Measurements from ENCODE around the gene MARK1. TPM values are rescaled to one million over a fixed set of nuclear protein-coding genes. Genes with fewer than 3 reads are reported as not detected.
"Not testable (repeated sequence)": the region's sequence is repeated elsewhere in the genome, so short reads cannot be mapped to it uniquely, and the experiment has no call there.

Gene MARK1
- total RNA-seq, 1 donor from 2014 or later, result 6.1 TPM

DNA sequence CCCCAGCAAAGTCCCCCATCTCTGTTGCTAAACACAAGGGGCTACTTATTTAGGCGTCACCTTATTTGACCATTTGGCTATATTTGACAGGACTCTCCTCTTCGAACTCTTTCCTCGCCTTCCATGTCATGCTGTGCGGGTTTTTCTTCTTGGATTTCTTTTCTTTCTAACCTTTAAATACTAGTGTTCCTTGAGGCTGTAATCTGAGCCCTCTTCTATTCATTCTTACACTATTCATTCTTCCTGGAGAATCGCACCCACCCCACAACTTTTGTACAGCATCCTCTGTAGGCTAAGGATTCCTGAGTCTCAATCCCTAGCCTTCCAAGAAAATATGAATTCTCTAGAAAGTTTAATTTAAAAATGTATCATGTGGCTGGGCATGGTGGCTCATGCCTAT lies 100.5 kb downstream of the MARK1 start:
- ATAC-seq, result no peak

DNA sequence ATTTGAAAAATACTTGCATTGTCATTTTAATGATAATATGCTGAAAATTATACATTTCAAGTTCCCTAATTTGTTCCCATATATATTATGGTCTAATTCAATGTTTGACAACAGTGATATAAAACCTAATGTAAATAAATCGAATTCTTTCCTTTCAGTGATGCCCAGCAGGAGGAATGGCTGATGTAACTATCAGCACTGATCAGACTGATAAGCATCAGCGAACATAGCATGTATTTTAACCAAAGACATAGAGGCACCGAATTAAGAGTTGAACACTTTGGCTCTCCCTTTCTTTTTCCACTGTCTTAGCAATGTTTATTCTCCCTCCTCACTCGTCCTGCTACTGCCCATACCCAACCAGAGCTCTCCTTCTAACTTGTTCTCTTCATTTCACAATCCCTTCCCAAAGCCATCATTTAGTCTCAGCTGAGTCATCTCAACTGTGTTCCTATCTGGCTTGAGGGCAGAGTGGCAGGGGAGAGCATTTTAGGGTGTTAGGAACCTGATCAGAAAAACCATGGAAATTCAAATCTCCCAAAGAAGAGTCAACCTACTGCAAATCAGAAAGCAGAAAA lies 103.4 kb downstream of the MARK1 start:
- ATAC-seq, result no peak

DNA sequence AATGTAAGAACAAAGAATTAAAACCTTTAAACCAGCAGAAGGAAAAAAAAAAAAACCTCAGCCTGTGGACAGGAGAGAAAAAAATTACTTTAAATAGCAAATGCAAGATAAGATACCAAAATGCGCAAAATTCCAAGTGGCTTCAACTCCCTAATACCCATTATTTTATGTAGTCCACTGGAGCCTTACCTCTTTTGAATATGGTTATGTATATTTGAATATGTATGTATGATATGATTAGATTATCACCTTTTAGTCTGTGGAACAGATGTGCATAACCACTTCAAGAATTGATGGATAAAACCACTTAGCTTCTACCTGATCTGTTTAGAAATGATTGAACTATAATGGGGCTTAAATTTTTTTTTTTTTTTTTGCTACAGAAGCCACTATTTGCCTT lies 109.8 kb downstream of the MARK1 start:
- ATAC-seq, result no peak

DNA sequence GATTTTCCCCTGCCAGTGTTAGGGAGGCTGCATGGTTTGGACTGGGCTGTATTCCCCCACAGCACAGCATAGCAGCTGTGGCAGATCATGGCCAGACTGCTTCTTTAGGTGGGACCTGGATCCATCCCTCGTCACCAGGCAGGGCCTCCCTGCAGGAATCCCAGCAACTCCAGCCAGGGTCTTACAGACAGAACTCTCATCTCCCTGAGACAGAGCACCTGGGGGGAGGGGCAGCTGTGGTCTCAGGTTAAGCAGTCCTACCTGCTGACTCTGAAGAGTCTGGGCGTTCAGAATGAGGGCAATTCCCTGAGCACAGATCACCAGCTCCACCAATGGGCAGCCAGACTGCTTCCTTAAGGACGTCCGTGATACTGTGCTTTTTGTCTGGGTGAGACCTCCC lies 114.3 kb downstream of the MARK1 start:
- ATAC-seq, result no peak

DNA sequence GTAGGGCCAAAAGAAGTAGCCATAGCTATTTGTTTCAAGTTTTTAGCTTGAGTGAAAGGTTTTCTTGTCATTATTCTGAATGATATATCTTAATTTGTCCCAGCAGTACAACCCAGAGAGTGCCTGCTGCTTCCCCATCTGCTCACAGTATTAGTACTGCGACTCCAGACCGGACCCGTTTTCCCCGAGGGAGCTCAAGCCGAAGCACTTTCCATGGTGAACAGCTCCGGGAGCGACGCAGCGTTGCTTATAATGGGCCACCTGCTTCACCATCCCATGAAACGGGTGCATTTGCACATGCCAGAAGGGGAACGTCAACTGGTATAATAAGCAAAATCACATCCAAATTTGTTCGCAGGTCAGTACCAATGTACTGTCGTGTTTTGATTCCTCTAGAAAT lies 125.1 kb downstream of the MARK1 start:
- no peak for ATAC-seq

DNA sequence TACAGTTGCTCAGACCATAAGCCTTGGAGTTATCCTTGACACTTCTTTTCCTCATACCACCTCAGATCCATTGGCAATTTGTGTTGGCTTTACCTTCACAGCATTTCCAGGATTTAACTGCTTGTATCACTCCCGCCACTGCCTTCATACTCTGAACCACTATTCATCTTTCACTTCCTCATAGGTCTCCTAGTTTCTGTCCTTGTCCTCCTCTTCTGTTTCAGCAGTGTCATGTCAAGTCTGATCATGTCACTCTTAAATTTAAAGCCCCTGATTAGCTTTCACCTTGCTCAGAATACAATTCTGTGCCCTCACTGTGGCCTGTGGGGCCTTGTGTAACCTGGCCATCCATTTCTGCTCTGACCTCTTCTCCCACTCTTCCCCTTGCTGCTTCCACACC lies 127.6 kb downstream of the MARK1 start:
- ATAC-seq, result no peak

DNA sequence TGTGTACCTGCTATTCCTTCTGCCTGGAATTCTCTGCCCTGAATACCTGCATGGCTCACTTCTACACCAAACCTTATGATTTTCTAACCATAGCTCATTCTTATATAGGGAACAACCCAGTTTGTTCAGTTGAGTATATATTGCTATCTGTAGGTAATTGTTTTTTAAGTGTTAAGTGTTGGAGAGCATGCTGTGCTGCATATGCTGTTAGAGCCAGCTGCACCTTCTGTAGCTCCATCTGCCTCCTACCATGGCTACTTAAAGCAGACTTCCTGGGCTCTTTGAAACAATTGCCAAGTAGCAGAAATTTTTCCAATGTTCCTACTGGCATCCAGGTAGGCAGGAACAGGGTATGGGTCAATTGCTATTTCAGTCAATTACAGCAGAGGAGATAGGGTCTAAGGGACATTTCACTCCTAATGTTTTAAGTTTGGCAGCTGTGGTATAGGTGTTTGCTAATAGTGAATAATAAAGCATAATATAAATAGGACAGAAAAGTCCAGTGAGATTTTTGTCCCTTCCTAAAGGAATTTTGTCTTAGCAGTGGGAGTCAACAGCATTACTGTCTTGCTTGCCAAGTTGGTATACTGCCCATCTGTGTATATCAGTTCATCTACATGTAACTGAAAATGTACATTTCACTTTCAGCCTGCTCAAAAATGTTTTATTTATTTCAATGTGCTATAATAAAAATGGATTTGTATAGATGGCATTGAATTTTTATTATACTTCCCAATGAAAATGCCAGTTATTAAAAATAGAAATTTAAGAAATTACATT lies 128.2 kb downstream of the MARK1 start:
- no peak for ATAC-seq

DNA sequence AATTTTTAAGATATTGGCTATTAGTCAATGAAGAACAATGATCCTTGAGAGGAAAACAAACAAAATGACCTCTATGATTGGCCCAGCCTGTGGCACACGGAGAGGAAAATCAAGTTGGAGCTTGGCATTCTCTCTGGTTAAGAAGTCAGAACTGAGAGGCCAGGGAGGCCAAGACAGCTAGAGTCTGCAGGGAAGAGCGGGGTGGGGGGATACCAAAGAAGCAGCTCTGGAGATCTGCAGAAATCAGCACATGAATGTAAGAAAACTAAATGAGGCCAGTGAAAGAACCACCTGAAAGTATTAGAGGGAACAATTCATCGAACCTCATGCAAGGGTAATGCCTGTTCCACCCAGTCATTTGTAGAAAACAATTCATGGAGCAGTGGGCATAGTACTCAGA lies 138.4 kb downstream of the MARK1 start:
- ATAC-seq, result no peak

DNA sequence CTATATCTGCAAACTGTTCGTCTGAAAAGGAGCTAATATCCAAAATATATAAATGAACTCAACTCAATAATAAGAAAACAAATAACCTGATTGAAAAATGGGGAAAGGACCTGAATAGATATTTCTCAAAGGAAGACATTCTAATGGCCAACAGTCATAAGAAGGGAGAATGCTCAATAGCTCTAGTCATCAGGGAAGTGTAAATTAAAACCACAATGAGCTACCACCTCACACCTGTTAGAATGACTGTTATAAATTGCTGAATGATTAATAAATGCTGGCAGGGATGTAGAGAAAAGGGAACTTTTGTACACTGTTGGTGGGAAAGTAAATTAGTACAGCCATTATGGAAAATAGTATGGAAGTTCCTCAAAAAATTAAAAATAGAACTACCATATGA lies 141.1 kb downstream of the MARK1 start:
- ATAC-seq, result no peak

DNA sequence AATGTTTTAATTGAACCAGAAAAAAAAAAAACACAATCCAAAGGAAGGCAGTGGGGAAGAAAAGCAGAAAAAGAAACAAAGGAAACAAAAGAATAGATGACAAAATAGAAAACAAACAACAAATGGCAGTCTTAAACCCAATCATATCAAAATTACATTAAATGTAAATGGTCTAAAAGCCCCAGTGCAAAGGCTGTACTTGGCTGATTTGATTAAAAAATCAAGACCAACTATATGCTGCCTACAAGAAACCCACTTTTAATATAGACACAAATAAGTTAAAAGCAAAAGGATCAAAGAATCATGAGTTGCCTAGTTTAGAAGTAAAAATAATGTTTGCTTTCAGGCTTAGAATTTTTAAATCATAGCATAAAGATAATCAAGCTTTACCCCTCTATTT lies 142.4 kb downstream of the MARK1 start:
- no peak for ATAC-seq

DNA sequence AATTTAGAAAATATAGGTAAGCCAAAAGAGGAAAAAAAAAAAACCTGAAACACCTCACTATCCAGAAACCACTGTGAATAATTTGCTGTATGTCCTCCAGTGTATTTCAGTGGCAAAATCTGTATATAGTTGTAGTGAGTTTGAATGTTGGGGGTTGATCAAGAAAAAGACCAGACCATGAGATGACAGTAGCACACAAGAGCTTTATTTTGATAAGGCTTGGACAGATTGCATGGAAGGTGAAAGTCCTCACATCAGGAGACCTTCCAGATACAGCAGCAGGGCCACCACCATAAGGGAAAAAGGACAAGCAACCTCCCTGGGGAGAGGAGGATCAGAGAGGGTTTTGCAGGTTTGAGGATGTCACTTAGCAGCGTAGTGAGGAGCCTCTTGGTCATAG lies 146.0 kb downstream of the MARK1 start:
- no peak for ATAC-seq

DNA sequence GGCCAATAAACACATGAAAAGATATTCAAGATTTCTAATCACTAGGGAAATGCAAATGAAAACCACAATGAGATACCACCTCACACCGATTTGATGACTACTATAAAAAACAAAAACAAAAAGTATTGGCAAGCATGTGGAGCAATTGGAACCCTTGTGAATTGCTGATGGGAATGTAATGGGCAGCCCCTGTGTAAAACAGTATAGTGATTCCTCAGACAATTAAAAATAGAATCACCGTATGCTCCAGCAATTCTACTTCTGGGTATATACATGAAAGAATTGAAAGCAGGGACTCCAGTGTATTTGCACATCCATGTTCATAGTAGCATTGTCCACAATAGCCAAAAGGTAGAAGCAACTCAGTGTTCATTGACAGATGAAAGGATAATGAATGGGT lies 149.3 kb downstream of the MARK1 start:
- no peak for ATAC-seq

DNA sequence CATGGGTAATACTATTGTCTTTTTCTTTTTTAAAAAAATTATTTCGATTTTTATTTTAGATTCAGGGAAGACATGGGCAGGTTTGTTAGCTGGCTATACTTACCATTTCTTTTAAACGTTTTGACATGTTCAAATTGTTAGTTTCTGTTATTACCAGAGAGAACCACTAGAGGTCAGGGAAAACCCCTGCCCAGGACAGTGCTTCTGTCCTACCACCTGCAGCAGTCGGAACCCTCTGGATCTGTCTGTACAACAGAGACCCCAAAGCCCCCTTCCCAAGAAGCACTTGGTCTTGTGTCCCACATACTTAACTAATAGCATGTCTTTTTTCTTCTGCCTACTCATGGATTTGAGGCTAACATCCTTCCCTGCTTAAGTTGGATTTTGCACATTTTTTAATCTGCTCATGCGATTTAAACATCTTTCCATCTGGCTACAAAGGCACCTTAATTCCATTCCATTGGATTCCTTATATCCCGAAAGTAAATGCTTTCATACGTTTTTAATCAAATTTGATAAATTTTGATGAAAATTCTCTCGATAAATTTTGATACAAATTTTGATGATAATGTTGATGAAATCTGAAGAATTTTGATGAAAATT lies 152.2 kb downstream of the MARK1 start:
- ATAC-seq, result peak; percentile 53

DNA sequence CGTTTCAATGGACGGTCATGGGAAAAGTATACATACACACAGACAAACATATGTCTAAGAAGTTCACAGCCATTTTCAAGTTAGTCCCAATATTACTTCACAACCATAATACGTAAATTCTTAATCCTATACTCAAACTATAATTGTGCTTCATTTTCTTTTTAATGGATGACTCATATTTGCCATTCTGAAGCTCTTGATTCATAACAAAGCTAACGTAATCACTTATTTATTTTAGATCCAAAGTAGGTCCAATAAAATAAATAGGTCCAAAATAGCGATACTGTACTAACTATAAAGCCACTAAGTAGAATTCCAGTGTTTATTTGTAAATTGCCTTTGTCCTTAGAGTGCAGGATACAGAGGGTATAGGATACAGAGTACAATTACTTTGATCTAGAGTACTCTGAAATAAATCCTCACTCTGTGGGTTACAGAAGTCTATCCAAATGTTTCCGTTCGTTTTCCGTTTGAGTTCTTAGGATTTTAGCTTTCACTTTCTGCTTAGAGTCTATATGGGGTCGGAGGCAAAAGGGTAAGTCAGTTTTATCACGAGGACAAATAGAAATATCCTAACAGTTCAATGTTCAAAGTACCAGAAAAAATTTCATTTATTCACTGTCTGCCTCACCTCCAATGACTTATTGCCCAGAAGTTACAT lies 153.4 kb downstream of the MARK1 start:
- no peak for ATAC-seq

DNA sequence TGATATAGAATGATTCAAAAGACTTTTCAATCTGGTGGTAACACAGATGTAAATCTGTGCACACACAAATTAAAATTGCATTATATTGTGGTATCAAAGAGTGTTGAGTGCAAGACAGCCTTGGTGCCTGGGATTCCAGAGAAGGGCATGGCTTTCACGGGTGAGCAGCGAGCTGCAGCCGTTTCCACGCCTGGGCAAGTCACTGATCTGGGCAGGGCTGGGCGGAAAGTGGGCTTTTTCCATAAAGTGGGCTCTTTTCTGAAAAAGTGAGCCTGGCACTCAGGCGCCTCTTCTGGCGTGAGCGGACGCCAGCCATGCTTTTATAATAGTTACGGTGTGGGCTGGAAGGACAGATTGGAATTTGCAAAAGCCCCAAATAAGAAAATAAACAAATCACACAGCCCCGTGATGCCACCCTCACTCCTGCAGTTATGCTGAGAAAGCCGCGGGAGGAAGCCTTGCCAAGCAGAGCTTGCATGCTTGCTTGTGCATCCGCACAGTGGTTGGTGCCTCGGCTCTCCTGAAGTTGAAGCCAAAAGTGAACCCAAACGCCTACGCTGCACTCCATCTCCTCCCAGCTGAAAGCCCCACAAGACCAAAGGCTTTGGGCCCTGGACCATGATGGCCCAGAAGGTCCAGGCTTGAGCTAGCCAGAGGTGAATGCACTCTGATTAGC lies 155.1 kb downstream of the MARK1 start:
- no peak for ATAC-seq

DNA sequence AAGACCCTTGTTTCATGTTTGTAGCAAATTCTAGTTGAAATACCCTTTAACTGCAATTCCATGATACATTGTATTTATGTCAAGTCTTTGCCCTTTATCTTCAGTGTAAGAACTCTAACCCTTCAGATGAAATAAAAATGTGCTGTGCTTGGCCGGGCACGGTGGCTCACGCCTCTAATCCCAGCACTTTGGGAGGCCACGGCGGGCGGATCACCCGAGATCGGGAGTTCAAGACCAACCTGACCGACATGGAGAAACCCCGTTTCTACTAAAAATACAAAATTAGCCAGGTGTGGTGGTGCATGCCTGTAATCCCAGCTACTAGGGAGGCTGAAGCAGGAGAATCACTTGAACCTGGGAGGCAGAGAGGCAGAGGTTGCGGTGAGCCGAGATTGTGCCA lies 155.8 kb downstream of the MARK1 start:
- not testable (repeated sequence) for ATAC-seq

DNA sequence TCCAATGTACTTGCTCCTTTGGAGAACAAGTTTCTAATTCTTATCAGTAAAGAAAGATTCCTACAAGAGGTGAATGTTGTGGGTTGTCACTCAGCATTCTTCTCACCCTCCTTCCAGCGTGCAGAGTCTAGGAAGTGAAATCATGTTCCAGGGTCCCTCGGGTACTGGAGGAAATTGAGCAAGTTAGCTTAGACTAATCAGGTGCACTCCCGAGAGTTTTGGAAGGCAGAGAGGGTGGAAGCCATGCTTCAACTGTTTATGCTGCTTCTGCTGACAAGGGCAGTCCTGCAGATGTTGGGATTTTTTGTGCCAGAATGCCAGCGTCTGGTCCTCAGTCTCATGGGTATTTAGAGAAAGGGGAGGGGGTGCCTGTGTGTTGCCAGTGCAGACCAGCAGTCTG lies 157.0 kb downstream of the MARK1 start:
- no peak for ATAC-seq

DNA sequence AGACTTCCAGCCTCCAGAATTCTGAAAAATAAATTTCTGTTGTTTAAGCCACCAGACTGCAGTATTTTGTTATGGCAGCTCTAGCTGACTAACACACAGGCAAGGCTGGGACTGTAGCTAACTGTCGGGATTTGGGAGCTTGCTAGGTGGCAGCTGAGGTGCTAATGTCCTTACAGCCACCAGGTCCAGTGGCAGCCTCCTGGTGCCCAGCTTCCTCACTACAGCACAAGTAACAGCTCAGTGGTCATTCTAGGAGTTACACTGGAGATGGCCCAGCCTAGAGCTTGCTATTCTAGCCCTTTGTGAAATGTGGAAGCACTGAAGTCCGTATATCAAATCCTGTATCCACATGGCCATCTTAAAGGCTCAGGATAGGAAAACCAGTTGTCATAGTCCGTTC lies 157.9 kb downstream of the MARK1 start:
- ATAC-seq, result no peak

DNA sequence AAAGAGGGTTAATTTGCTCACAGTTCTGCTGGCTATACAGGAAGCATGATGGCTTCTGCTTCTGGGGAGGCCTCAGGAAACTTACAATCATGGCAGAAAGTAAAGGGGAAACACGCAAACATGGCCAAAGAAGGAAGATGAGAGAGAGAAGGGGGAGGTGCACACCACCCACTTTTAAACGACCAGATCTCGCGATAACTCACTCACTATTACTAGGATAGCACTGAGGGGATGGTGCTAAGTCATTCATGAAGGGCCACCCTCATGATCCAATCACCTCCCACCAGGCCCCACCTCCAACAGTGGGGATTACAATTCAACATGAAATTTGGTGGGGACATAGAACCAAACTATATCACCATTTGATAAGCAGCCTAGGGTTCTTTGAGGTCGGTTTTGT lies 159.9 kb downstream of the MARK1 start:
- ATAC-seq, result no peak

DNA sequence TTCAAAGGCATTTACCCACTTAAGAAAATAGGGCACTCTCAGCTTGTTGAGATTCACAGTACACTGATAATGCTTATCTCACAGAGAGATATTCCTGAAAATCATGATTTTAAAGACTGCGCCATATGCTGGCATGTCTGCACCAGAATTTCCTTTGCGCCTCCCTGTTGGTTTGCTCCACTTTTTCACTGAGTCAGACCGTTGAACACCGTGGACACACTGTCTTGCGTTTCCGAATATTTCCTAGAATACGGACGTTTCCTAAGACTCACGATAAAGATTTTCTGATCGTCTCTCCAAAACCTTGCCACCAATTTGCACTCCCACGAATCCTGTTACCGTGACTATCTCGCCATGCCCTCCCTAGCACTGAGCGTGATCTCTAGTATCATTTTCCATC lies 161.7 kb downstream of the MARK1 start:
- ATAC-seq, result no peak

DNA sequence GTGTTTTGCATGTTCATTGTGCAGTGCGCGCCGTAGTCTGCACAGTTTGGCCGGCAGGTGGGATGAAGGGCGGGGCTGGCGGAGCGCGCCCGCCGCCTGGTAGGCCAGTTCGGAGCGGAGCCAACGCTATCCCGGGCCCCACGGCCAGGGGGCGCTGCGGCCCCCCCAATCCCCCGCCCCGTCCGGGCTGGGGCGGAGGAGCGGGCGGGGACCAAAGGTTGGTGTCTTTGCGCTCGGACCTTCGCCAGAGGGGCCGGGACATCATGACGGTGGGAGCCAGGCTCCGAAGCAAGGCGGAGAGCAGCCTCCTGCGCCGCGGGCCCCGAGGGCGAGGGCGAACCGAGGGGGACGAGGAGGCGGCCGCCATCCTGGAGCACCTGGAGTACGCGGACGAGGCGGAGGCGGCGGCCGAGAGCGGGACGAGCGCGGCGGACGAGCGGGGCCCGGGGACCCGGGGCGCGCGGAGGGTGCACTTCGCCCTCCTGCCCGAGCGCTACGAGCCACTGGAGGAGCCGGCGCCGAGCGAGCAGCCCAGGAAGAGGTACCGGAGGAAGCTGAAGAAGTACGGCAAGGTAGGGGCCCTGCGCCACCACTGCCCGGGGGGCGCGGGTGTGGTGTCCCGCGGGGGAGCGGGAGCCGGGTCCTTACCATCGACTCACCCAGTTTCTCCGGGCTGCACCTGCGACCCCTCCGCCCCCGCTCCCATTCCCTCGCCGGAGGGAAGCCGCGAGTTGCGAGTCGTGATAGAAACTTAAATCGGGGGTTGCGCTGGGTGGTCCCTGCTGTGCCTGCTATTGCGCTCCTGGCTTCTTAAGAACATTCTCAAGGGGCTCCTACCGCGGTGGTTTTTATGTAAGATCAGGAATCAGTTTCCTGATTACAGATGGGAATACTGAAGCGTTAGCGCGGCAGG lies 162.5 kb downstream of the MARK1 start, which contains the start of gene C1orf115:
Gene C1orf115 (plus strand): TSS at position 224 of the 913 bp plus-strand sequence. CDS start 40 bp downstream, at position 264.
- ATAC-seq, result peak; percentile 97

Data from esophagus mucosa (tissue), 1 donor.